ENCODE data around the gene STX18.
"Not testable (repeated sequence)": the region's sequence is repeated elsewhere in the genome, so short reads cannot be mapped to it uniquely, and the experiment has no call there.

Gene STX18

DNA sequence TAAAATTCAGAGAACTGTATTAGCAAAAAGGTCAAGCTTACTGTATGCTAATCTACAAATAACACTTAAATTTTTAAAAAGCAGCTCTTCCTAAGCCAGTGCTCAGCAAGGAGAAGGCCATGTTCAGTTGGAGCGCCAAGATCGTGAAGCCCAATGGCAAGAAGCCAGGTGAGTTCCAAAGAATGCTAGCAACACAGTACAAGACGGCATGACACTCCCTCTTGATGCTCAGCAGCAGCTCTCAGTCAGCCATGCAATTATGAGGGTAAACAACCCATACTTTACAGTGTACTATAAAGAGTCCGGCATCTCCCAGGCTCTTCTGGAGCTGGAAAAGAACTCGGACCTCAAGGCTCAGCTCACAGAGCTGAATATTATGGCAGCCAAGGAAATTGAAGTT is 34.9 kb downstream of the STX18 start:
- no peak for DNase-seq

DNA sequence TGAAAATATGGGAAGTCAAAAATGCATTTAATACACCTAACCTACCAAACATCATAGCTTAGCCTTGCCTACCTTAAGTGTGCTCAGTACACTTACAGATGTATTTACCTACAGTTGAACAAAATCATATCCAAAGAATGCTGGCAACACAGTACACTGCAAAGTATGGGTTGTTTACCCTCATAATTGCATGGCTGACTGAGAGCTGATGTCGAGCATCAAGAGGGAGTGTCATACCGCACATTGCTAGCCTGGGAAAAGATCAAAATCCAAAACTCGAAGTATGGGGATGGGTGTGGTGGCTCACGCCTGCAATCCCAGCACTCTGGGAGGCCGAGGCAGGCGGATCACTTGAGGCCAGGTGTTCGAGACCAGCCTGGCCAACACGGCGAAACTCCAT is 36.6 kb downstream of the STX18 start:
- DNase-seq: not testable (repeated sequence)

DNA sequence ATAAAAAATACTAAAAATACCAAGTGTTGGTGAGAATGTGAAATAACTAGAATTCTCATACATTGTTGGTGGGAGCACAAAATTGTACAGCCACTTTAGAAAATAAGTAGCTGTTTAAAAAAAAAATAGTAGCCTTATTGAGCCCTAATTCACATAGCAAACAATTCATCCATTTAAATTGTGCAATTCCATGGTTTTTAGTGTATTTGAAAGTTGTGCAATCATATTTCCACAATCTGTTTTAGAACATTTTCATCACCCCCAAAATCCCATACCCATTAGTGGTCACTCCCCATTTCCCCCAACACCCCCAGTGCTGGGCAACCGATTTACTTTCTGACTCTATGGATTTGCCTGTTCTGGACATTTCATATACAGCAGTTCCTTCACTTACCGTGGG is 37.1 kb downstream of the STX18 start:
- no peak for DNase-seq

DNA sequence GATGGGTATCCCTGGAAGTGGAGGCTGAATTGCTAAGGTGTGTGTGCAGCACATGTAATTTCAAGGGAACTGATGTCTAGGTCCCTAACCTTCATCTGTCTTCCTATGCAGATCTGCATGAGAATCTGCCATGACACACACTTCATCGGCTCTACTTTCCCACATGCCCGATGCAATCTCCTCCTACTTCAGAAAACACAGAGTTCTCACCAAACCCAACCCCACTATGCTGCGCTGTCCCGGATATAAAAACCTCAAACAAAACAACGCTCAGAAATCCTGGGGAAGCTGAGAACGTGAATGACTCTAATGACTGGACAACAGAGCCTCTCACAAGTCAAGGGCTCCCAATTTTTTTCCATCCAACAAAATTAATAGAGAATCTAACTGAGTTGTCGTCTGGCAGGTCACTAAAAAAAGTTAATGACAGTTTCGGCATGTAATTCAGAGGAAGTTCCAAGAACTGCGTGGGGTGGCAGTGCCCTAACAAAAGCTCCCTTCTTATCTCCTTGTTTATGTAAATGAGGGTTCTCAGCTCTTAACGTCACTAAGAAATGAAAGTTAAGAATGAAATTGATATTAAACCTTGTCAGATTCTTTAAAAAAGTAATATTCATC is 39.0 kb downstream of the STX18 start:
- peak; percentile 88 for DNase-seq

DNA sequence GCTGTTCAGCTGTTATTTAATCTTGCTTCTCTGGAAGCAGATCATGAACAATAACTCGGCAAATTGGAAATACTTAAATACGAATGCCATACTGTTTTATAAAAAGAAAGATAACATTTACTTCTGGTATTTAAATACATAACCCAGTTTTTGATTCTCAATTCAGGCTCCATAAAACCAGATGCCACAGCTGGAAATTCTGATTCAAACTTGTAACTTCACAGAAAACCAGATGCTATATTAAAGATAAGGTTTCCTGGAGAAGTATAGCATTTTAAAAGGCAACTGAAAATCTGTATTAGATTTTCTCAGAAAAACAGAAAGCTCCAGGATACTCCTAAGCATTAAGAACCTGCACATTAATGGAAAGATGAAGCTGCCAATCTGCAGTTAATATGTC is 40.2 kb downstream of the STX18 start:
- peak; percentile 61 for DNase-seq

DNA sequence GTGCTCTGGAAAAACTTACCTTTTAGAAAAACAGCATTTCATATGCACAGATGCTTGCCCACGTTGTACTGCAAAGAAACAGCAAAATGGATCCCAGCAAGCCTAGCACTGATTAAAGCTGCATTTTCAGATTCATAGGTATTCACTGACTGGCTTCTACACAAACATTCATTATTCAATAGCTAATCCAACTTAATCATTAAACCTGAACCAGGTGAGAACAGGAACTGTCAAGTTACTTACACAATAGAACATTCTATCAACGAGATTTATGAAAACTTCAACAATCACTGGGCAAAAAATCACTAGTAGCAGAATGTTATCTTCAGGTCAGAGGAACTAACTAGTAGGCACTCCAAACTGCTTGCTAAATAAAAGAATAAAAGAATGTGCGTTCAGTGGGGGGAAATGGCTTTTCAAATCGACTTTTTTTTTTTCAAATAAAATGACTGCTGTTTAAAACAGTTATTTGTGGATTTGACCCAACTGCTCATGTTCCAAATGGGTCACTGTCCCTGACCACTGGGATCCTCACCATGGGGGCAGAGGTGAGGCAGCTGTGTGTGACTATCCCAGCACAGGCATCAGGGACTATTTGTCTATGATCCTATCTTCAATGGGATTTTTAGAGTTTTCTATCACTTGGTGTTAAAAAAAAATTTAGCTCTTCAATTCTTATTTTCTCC is 42.3 kb downstream of the STX18 start:
- no peak for DNase-seq

DNA sequence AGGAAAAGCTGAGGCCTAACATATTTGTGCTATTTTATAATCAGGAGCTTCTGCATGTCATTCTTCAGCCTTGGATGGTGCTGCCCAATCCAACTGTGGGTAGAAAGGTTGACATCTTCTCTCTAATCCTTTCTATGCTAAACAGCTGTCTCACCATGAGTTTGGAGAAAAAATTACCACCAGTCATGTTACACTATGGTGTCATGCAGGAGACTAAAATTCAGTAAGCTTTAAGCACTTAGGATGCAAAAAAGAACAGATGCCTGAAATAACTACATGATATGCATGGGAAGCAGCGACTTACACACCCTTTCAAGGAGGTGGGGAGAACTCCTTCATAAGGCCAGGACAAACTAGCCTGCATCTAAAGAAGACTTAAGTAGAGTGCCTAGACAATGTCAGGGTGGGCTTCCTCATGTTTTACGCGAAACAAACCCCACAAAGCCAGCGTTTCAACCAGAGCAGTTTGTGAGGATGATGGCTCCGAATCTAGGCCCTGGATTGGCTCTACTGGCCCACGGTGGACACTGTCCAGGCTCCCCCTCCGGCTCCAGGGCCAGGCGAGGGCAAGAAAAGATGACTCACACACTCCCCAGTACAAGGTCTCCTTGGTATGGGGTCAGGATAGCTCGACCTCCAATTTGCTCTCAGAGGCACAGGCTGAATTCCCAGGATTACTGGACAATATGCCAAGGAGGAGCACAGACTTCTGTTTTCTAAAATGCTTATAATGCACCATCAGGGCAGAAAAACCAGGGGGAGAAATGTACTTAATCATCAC is 45.1 kb downstream of the STX18 start:
- DNase-seq: no peak

DNA sequence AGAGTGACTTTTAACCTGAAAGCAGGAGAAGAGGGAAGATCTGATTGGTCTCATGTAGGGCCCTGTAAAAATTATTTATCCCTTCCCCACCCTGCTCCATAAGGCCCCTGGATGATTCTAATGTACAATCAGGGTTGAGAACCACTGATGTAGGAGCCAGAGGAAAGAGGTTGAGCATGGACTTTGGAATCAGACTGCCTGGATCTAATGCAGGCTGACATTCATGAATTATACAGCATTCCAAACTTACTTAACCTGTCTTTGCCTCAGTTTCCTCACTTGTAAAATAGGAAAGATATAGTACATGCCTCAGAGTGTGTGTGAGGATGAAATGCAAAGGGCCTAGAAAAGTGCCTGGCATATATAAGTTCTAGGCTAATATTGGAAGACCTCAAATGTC is 47.0 kb downstream of the STX18 start:
- no peak for DNase-seq

DNA sequence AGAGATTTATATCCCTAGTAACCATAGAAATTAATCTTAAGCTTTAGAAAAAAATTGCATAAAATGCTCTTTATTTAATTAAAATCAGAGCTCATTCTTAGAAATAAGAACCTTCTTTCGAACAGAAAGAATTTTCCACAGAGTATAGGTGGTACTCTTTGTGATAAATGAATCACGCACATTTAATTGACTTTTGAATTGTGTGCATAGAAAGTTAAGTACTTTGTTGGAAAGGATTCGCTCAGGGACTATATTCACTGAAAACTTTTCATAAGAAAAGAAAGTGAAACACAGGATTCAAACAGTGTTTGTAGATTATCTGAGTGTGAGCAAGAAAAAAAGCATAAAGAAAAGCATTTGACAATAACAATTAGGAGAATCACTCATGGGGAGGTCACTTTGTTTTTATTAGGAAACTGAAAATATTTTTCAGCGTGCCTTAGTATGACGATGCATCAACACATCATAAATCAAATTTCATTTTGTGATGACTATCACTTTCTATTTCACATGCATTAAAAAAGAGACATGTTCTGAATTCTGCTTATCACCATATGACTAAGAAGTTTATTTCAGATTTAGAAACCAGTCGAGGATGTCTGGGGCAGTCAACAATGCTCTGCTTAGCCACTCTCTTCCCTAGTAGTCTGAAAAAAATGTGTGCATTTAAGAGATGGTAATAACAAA is 49.5 kb downstream of the STX18 start:
- DNase-seq: peak; percentile 29

DNA sequence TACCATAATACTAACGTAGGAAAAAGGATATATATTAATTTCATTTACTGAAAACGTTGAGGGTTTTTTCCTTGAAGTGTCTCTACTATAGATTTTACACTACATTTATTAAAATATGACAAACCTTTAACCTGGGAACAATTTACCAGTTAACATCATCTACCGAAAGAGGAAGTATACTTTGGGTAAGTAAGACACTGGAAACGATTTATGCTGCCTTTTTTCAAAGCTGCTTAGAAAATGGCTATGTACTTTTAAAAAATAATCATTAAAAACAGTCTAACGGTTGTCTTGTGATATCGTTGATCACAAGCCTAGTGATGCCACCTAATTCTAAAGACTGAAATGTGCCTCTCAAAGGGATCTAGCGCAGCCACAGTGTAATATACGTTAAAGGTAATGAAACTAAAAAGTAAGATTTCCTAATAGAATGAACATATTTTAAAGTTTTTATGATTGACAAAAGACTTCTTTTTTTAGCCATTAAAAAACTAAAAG is 50.4 kb downstream of the STX18 start:
- DNase-seq: peak; percentile 12

DNA sequence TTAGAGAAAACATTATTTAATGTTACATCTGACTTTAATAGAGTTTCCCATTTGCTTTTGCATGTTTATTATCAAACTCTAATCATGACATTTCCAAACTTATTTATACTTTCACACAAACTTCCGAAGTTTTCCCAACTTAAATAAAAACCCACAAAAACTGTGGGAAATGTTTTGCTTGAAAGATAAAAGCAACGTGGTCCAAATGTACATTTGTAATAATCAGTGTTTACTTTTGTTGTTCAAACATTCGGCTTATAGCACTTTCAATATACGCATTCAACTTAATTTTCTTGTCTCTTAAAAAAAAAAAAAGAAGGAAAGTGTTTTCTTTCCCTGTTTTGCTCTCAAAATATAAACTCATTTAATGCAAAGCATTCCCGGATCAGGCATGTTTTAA is 51.0 kb downstream of the STX18 start:
- no peak for DNase-seq

DNA sequence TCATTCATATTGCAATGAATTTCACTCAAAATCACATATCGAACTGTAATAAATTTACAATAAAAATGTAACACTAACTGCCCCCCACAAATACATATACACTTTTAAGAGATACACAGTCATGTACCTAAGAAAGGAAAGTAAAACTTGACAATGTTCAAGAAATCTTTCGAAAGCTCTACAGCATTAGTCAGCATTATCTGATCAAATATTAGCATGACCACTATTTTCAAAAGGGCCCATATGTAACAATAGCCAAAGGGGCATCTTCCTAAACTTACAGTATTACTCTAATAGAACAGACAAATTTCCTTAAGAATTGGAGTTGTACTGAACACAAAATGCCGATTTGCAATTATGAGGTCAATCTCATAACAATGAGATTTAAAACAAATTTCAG is 51.8 kb downstream of the STX18 start:
- DNase-seq: no peak

DNA sequence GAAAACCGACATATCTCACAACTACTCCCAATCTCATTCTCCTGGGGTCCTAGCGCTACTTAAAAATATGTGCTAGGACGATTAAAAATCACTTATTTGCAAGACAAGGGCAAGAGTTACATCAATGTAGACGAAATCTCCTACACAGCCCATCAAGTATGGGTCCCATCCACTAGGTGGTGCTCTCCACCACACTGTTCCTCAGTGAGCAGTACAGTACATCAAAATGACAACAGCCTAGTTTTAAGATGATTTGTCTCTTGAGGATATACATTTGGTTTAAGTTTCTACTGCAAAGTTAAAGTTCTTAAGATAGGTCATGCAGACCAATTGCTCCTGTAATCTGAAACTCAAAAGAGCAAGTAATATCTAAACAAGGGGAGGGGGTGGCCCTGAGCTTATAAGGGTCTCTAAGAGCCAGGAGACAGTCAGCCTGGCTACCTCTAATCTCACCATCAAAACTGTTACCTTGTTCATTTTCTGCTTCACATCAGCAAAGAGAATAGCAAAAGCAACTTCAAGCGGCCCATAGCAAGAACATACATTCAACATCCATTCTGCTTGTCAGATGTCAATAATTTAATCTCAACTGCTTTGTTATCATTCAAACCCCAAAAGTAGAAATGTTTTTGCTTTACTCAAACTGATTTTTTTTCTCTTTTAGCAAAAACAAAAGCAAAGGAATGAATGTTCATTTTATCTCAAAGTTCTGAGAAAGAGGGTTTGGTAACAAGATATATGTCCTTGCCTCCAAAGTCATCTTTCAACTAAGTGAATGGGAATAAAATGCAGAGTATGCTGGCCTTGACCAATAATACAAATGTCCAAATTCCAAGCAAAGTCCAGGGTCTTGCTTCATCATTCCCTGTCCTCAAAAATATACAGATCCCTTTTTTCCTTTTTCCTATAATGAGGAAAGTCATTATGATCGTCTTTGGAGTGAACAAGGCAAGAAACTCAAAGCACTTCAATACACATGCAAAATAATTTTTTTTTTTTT is 53.1 kb downstream of the STX18 start:
- peak; percentile 85 for DNase-seq

DNA sequence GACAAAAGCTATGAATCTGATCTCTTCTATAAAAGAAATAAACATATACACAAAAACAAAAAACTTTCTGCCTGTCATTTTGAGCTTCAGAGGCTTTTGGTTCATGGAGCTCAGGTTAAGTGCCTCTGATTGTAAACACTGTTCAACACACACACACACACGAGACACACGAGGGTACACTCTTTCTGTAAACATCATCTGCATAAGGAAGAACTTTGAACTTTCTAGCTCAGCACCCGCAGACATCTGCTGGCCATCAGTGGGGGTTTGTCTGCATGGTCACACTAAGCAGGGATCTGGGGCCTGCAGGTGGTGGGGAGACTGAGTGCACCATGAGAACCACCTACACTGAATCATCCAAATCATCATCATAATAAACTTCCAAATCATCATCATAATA is 54.9 kb downstream of the STX18 start:
- no peak for DNase-seq

DNA sequence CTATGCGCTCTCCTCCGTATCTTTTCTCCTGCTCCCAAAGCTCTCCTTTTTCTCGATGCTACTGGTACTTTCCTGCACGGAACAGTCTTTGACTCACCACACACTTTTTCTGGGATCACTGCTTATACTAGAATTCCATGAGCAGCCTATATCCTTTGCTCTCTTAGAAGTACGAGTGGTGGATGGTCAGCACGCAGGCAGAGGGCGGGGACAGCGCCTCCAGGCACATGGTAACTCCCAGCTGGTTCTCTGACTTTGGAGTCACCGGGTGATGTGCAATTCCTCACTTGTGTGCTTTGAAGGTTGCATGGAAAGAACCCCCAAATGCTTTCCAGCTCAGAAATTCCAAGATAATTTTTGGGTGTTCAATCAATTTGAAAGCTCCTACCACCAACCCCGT is 56.0 kb downstream of the STX18 start:
- no peak for DNase-seq

DNA sequence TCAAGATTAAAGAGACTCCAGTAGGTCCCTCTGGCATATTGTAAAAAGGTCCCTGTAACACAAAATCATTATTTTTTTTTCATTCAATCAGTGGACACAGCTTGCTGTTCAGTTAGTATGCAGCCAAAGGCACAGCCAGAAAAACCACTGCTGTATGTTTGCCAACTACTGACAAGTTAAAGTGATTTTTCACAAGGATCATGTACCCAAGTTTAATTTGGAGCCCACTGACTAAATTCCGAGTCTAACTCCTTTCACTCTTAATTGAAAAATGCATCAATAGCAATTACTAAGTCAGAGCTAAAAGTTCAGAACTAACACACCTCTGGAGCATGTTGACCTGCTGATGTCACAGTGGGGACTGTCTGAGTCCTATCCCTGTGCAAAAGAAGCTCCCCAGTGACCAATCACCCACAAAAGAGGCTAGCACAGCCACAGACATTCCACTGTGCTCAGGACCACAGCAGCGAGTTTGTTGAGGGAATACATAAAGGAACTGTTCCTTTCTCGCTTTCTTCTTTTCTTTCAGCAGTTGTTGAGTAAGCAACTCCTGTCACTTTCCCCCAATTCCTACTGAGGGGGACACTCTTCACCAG is 60.4 kb downstream of the STX18 start:
- DNase-seq: no peak

DNA sequence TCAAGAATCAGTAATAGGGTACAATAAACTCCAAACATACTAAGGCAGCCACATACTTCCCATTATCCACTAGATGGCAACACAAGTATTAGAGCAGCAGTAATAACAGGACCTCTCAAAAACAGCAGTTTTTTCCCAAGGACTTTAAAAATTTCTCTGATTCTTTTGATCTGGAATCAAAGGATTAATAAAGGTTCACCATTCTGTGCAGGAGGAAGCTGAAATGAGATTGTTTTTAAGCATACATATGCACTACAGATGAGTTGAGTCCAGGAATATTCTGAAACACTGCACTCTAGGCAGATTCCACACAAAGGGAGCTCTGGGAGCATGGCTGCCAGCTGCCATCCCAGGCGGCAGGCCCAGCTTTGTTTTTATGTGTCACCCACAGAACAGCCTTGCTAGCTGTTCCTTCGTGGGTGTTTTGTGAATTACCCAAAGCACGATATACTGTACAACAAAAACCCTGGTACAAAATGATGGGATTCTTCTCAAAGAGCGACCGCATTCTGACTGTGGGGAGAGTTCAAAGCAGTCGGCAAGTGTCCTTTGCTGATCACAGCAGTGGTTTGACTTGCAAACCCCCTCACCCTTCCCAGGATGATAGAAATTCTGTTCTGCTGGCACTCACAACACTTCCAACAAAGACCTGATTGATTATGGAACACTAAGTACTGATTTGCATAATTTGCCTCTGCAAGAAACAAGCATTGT is 61.0 kb downstream of the STX18 start:
- DNase-seq: peak; percentile 3

DNA sequence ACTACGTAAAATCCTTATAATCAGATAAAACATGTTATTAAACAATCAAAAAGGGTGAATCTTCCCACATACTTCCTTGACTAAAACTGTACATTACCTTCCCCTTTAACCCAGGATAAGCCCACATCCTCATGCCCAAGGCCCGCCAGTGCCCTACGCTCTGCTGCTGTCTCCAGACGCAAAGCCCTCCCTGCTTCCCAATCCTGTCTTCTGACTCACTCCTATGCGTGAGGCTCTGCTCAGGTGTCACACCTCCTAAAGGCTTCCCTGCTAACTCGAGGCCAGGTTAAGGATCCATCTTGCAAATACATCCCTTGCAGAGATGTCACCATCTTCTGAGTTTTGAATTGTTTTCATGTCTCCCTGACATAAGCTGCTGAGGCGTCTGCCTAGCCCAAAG is 61.6 kb downstream of the STX18 start:
- DNase-seq: no peak

DNA sequence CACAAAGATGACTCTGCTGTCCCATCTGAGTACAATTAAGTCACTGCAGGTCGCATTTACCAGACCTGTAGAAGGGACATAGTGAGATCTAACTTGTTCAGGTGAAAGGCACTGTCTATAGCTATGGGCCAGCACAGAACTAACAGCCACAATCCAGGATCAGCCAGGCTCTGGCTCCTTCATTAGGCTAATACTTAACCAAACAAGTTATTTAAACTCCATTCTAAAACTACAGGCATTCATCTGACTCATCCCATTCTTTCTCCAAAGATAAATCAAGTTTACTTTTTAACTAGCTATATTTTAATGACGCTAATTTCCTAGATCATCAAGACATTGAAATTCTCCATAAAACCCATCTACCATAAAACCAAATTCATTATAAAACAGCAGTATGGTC is 62.5 kb downstream of the STX18 start:
- no peak for DNase-seq

DNA sequence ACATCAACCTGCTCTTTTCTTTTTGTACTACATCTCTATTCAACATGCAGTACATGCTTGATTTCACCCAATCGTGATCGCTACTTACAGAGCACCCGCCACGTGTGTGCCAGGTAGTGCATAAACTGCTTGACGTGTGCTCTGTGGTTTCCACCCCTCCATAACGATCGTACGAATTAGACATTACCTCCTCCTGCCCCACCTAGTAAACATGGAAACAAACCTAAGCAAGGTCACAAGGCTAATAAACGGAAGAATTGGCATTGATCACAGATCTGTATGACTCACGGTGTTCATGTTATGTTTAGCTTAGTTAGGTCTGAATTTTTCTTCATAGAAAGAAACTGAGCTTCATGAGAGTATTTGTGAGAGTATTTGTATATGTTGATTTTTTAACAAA is 64.1 kb downstream of the STX18 start:
- DNase-seq: no peak

DNA sequence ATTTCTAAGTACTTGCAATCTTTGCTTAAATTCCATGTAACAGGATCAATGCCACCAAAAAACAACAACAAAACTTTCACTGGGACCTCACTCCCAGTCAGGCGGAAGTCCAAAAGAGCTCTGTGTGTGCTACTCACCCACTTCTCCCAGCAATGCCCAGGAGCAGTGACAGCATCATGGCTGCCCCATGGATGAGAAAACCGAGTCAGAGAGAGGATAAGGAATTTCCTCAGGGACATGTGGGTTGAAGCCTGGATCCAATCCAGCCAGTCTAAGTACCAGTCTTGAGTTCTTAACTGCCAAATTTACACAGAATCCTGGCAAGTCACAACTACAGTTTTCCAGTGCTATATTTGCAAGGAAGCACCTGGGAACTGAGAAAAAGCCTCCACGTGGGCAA is 64.5 kb downstream of the STX18 start:
- DNase-seq: no peak

All from OCI-M1 (cell line).